ENCODE results near the gene CD207. TPM values are rescaled to one million over a fixed set of nuclear protein-coding genes. Genes with fewer than 3 reads are reported as not detected.
"Not testable (repeated sequence)": the region's sequence is repeated elsewhere in the genome, so short reads cannot be mapped to it uniquely, and the experiment has no call there.

Gene CD207
- polyA plus RNA-seq, 3 donors: 0.09 TPM; not detected in 2

GRCh38 chr2:70801607-70802263 is 33.9 kb downstream of the CD207 start:
- no peak for DNase-seq (ENCODE audit: extremely low read depth in 1 of 11, low read depth in 9 of 11, low spot score in 4 of 11)

- no peak for DNase-seq (ENCODE audit: extremely low read depth in 1 of 11, low read depth in 9 of 11, low spot score in 4 of 11)
These were observed 35.9 kb downstream of the CD207 start for GRCh38 chr2:70799706-70800105.

DNA sequence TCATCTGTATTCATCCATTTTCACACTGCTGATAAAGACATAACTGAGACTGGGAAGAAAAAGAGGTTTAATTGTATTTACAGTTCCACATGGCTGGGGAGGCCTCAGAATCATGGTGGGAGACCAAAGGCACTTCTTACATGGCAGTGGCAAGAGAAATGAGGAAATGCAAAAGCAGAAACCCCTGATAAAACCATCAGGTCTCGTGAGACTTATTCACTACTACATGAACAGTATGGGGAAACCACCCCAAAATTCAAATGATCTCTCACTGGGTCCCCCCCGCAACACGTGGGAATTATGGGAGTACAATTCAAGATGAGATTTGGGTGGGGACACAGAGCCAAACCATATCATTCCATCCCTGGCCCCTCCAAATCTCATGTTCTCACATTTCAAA is 37.6 kb downstream of the CD207 start:
- DNase-seq (ENCODE audit: extremely low read depth in 1 of 11, low read depth in 9 of 11, low spot score in 4 of 11): not testable (repeated sequence)

DNA sequence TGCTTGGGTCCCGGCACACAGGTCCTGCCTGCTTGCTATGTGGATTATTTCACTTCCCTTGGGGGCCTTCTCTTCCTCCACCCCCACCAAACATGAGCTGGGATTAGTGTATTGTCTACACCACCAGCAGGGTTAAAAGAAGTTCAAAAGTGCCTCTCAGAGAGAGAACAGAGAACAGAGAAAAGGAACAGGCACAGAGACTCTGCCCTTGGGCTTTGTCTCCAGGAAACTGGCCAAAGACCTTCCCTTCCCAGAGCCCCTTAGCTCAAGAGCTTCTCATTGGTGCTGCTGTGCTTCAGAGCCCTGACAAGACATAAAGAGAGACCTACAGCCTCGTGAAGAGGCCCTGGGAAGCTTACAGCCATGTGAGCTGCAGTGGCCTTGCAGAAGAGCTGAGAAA is 38.1 kb downstream of the CD207 start:
- DNase-seq (ENCODE audit: extremely low read depth in 1 of 11, low read depth in 9 of 11, low spot score in 4 of 11): no peak

- no peak for DNase-seq (ENCODE audit: extremely low read depth in 1 of 11, low read depth in 9 of 11, low spot score in 4 of 11)
These were observed 39.4 kb downstream of the CD207 start for GRCh38 chr2:70796262-70796661.

DNA sequence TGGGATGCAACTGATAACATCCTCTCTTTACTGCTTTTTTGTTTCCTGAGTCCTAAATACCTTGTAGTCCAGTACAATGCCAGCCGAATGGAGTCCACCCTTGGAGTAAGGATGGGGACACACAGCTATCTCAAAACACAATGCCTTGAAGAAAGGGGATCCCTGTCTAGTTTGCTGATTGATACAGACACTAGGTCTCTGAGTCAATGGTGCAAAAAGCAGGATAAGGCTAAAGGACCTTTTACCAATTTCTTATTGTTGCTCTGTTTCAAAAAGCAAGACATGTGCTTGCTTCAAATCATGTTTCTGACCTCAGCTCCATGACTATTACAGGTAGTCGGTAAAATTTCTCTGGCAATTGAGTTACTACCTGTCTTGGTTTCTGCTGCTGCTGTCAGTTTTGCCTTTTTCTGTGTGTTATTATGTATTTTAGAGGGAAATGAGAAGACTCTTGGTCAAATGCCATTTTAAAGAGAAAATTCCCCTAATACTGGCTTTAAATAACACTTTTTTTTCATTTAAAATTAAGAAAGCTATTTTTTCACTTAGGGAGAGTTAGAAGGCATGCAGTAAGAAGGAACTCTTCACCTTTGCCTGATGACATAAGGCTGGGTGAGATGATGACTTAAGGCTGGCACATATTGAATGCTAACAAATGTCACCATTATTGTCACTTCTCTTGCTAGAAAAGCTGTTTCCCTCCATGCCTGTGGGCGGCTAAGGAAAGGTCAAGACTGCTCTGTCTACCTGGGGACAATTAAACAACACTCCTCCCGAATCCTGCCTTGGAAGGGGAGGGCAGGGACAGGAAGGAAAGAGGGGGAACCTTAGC is 40.2 kb downstream of the CD207 start:
- DNase-seq (ENCODE audit: extremely low read depth in 1 of 11, low read depth in 9 of 11, low spot score in 4 of 11): no peak

DNA sequence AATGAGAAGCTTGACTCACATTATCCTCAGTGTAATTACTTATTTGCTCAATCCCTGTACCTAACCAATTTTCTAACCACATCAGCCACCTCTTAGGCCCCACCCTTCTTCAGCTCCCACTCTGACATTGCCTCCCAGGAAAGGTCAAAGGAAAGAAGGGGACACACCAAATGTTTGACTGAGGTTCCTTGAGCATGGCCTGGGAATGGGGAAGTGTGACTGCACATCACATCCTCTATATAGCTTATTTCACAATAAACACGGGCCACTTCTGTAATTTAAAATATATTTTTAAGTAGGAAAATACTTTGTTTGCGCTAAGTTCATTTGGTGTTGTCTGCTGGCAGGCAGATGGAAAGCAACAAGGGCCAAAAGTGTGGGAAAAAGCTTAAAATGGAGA is 42.2 kb downstream of the CD207 start:
- DNase-seq (ENCODE audit: extremely low read depth in 1 of 11, low read depth in 9 of 11, low spot score in 4 of 11): no peak

- no peak for DNase-seq (ENCODE audit: extremely low read depth in 1 of 11, low read depth in 9 of 11, low spot score in 4 of 11)
These were observed 45.3 kb downstream of the CD207 start, which contains the start of gene FIGLA for GRCh38 chr2:70790136-70790828. FIGLA (minus strand) TSS chr2:70790643; CDS start chr2:70790638, 5 bp downstream.

GRCh38 chr2:70789304-70790135 is 46.1 kb downstream of the CD207 start:
- peak in 6 of 11 donors; percentile 50 to 68 (median 62) for DNase-seq (ENCODE audit: extremely low read depth in 1 of 11, low read depth in 9 of 11, low spot score in 4 of 11)

- DNase-seq (ENCODE audit: extremely low read depth in 1 of 11, low read depth in 9 of 11, low spot score in 4 of 11): no peak
These were observed 50.3 kb downstream of the CD207 start for GRCh38 chr2:70785137-70785911.

- DNase-seq (ENCODE audit: extremely low read depth in 1 of 11, low read depth in 9 of 11, low spot score in 4 of 11): no peak
These were observed 51.3 kb downstream of the CD207 start for GRCh38 chr2:70784320-70784719.

Other genes starting within 250 kb of the CD207 start
- 1 to 10 TPM; 6.0 to 8.3 (median 6.2) TPM for gene ADD2, start 67.6 kb downstream of the CD207 start, polyA plus RNA-seq (ENCODE audit: insufficient read length in 3 of 3)
- not detected for gene FIGLA, start 45.2 kb downstream of the CD207 start, polyA plus RNA-seq (ENCODE audit: insufficient read length in 3 of 3)
- under 1 TPM in 2 of 3 donors, not detected in 1; 0.04 to 0.09 TPM for gene CLEC4F, start 15.2 kb downstream of the CD207 start, polyA plus RNA-seq (ENCODE audit: insufficient read length in 3 of 3)
- gene VAX2, start 64.8 kb upstream of the CD207 start, polyA plus RNA-seq (ENCODE audit: insufficient read length in 3 of 3): 1 to 10 TPM in 2 of 3 donors, under 1 TPM in 1; 0.39 to 1.3 (median 1.2) TPM
- gene ATP6V1B1, start 100.1 kb upstream of the CD207 start, polyA plus RNA-seq (ENCODE audit: insufficient read length in 3 of 3): 10 to 100 TPM; 52.2 to 78.1 (median 70.7) TPM
- 1 to 10 TPM in 1 of 3 donors, under 1 TPM in 2; 0.75 to 1.6 (median 0.90) TPM for gene ANKRD53, start 142.8 kb upstream of the CD207 start, polyA plus RNA-seq (ENCODE audit: insufficient read length in 3 of 3)
- gene TEX261, start 159.1 kb upstream of the CD207 start, polyA plus RNA-seq (ENCODE audit: insufficient read length in 3 of 3): 10 to 100 TPM; 49.8 to 55.9 (median 52.1) TPM
- 100 to 1,000 TPM in 1 of 3 donors, 10 to 100 TPM in 2; 75.4 to 113 (median 94.7) TPM for gene NAGK, start 232.8 kb upstream of the CD207 start, polyA plus RNA-seq (ENCODE audit: insufficient read length in 3 of 3)